DOHH2 (cell line): ENCODE results near the gene C20orf144.

Source experiments
- CTCF ChIP-seq: fragments of 200-600 bp; sonication (generic); IDR thresholded peaks from one replicate; pipeline ENCODE4 v1.5.1; 2014; ENCODE audit warnings: antibody characterized with exemption, mild to moderate bottlenecking, low read depth, low read length; ENCODE audit not compliant: poor library complexity, severe bottlenecking
- EZH2phosphoT487 ChIP-seq: fragments of 200-600 bp; sonication (generic); IDR thresholded peaks from 2 replicates; pipeline ENCODE4 v1.6.1; 2017; ENCODE audit warnings: borderline replicate concordance, mild to moderate bottlenecking, antibody characterized with exemption, low read length, moderate library complexity, mixed read lengths

- TF ChIP-seq CTCF (no peak), EZH2phosphoT487 (no peak)
Observed at GRCh38 chr20:33664762-33665144, 2.6 kb downstream of the C20orf144 start.
